T-helper 1 cell treated with Interleukin-12 subunit alpha and Interleukin-12 subunit beta and Interleukin-4 antibody, amounts not matched to agents 30 μg/mL and 1 μg/mL, for 36 hours (primary cell): ENCODE data around the gene NBEAL2.

ENCODE experiments used
- H3K27ac Mint-ChIP-seq: one replicate; pipeline ENCODE4 v1.8.0; 2021; ENCODE audit warnings: mild to moderate bottlenecking, mixed read lengths
- H3K27me3 Mint-ChIP-seq: one replicate; pipeline ENCODE4 v1.8.0; 2021; ENCODE audit warnings: low read depth, mixed read lengths
- H3K36me3 Mint-ChIP-seq: one replicate; pipeline ENCODE4 v1.8.0; 2021; ENCODE audit warnings: low read depth, mixed read lengths
- H3K4me1 Mint-ChIP-seq: one replicate; pipeline ENCODE4 v1.8.0; 2021; ENCODE audit warnings: low read depth, mixed read lengths
- H3K4me3 Mint-ChIP-seq: one replicate; pipeline ENCODE4 v1.8.0; 2021; ENCODE audit warnings: mild to moderate bottlenecking, moderate library complexity, mixed read lengths
- H3K9me3 Mint-ChIP-seq: one replicate; pipeline ENCODE4 v1.8.0; 2021; ENCODE audit warnings: mixed read lengths

Gene NBEAL2

DNA sequence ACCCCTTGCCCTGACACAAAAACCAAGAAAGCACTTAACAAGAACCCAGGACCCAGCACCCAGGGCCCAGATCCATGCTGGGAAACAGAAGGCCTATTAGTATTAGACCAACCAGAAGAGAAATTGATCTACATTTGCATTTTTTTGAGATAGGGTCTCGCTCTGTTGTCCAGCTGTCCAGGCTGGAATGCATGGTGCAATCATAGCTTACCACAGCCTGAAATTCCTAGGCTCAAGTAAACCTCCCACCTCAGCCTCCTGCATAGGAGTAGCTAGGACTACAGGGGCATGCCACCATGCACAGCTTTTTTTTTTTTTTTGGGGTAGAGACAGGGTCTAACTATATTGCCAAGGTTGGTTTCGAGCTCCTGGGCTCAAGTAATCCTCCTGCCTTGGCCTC is 29.3 kb upstream of the NBEAL2 start:
- Mint-ChIP-seq H3K36me3 (peaks cover 22% of the 10 kb centered on the region), H3K4me1 (peaks cover 86% of the 10 kb centered on the region), H3K27ac (peak overlapping the region; percentile 58), H3K27me3 (no peaks in the 10 kb centered on the region), H3K9me3 (no peaks in the 10 kb centered on the region), H3K4me3 (no peak overlapping the region)

- Mint-ChIP-seq H3K27ac (no peak overlapping the region), H3K36me3 (peaks cover 18% of the 10 kb centered on the region), H3K4me1 (peaks cover 85% of the 10 kb centered on the region), H3K4me3 (no peak overlapping the region), H3K27me3 (no peaks in the 10 kb centered on the region), H3K9me3 (no peaks in the 10 kb centered on the region)
Measured at GRCh38 chr3:46950650-46951241, 28.7 kb upstream of the NBEAL2 start.

DNA sequence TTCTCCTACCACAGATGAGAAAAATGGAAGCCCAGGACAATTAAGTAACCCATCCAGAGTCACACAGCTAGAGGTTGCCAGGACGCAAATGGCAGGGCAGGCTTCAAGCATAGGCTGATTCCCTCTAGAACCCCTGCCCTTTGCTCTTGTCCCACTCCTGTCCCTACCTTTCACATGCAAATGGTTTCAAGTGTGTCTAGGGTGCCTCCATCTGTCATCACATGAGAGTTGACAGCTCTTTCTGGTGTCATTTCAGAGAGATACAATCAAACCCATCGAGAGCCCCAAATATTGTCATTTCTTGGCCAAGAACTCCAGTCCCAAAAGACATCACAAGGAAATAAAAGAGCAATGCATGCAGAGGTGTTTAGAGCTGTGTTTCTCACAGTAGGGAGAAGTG is 26.7 kb upstream of the NBEAL2 start:
- Mint-ChIP-seq H3K36me3 (peaks cover 5% of the 10 kb centered on the region), H3K9me3 (no peaks in the 10 kb centered on the region), H3K4me3 (peak overlapping the region; percentile 35), H3K27me3 (no peaks in the 10 kb centered on the region), H3K27ac (no peak overlapping the region), H3K4me1 (peaks cover 75% of the 10 kb centered on the region)

DNA sequence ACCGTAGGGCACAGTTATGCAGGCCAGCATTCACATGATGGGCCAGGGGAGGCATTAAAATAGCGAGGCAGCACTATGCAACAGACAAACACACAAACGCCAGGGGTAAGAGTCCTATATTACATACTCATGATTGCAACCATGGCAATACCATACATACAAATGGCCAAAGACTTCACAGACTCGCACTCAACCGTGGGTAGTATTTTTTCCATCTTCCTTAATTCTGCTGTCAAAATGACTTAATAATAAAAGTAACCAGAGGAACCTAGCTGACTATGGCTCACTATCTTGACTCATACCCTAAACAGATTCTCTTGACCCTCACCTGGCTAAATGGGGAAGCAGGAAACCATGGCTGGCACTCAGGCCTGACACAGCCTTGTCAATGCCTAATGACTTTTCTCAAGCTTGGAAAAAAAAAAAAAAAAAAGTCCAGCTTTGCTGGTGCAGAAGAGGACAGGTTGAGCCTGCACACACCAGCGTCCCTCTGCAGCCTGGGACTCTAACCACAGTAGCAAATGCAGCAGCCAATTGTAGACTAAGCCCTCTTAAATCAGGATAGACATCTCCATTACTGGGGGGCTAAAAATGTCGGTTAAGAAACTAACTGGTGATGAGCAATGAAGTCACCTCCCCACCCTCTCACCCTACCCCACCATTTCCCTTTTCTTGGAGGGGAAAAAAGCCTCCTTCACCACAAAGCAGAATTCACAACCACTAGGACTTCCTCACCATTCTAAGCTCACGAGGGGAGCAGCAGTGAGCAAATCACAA is 26.0 kb upstream of the NBEAL2 start:
- Mint-ChIP-seq H3K4me3 (peak overlapping the region; percentile 61), H3K27ac (peak overlapping the region; percentile 70), H3K9me3 (no peaks in the 10 kb centered on the region), H3K27me3 (no peaks in the 10 kb centered on the region), H3K36me3 (peaks cover 5% of the 10 kb centered on the region), H3K4me1 (peaks cover 70% of the 10 kb centered on the region)

DNA sequence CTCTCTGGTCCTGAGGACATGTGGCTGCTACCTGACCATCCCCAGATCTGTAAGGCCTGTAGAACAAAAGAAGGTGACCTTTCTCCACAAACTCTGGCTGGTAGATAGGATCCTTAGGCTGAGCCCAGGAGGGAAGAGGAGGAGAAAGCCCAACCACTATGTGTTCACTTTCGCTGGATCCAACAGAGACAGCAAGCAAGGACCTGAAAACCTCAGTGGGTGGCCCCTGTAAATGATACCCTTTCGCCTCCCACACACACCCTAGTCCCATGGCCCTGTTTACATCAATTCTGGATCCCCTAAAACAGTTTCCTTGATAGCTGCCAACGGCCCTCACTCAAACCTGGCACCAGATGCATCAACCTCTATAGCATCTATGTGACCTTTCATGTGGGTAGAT is 25.3 kb upstream of the NBEAL2 start:
- peaks cover 5% of the 10 kb centered on the region for H3K36me3 Mint-ChIP-seq
- H3K27me3 Mint-ChIP-seq, result no peaks in the 10 kb centered on the region
- peak overlapping the region; percentile 61 for H3K4me3 Mint-ChIP-seq
- H3K9me3 Mint-ChIP-seq, result no peaks in the 10 kb centered on the region
- H3K4me1 Mint-ChIP-seq, result peaks cover 70% of the 10 kb centered on the region
- peak overlapping the region; percentile 70 for H3K27ac Mint-ChIP-seq

GRCh38 chr3:46955157-46955556 is 24.3 kb upstream of the NBEAL2 start:
- Mint-ChIP-seq H3K36me3 (peaks cover 11% of the 10 kb centered on the region), H3K4me3 (peak overlapping the region; percentile 6), H3K9me3 (no peaks in the 10 kb centered on the region), H3K27me3 (no peaks in the 10 kb centered on the region), H3K27ac (peak overlapping the region; percentile 67), H3K4me1 (peaks cover 72% of the 10 kb centered on the region)

DNA sequence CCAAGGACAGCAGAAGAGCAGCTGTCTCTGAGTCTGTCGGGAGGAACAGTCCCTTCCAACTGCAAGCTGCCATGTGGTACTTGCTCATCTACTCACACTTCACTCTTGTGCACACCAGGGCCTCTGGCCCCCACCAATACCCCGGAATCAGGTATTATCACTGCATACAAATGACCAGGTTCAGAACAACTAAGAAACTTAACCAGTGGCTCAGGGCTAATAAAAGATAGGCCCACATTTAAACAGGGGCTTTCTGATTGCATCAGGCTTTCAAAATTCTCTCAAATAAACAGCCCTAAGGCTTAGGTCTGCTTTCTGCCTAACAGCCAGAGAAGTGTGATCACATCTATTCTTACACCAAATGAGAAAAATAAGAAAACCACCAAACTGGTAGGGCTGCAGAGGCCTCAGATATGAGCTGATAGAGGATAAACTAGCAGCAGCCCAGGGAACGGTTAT is 23.6 kb upstream of the NBEAL2 start:
- Mint-ChIP-seq H3K36me3 (peaks cover 15% of the 10 kb centered on the region), H3K4me3 (peak overlapping the region; percentile 22)

GRCh38 chr3:46957092-46957820 is 22.2 kb upstream of the NBEAL2 start:
- Mint-ChIP-seq H3K36me3 (peaks cover 13% of the 10 kb centered on the region), H3K4me1 (peaks cover 75% of the 10 kb centered on the region), H3K9me3 (no peaks in the 10 kb centered on the region), H3K27ac (no peak overlapping the region), H3K4me3 (no peak overlapping the region), H3K27me3 (no peaks in the 10 kb centered on the region)

More for the DNA sequence above, 23.6 kb upstream of the NBEAL2 start:
- Mint-ChIP-seq H3K4me1 (peaks cover 75% of the 10 kb centered on the region), H3K9me3 (no peaks in the 10 kb centered on the region), H3K27me3 (no peaks in the 10 kb centered on the region), H3K27ac (peak overlapping the region; percentile 16)

- H3K36me3 Mint-ChIP-seq, result peaks cover 20% of the 10 kb centered on the region
- H3K9me3 Mint-ChIP-seq, result peaks cover 4% of the 10 kb centered on the region
- no peaks in the 10 kb centered on the region for H3K27me3 Mint-ChIP-seq
- H3K4me3 Mint-ChIP-seq, result no peak overlapping the region
- H3K27ac Mint-ChIP-seq, result peak overlapping the region; percentile 67
- peaks cover 67% of the 10 kb centered on the region for H3K4me1 Mint-ChIP-seq
Measured at GRCh38 chr3:46958467-46959160, 20.9 kb upstream of the NBEAL2 start.

- peaks cover 20% of the 10 kb centered on the region for H3K36me3 Mint-ChIP-seq
- H3K4me3 Mint-ChIP-seq, result no peak overlapping the region
- peak overlapping the region; percentile 67 for H3K27ac Mint-ChIP-seq
- peaks cover 4% of the 10 kb centered on the region for H3K9me3 Mint-ChIP-seq
- peaks cover 62% of the 10 kb centered on the region for H3K4me1 Mint-ChIP-seq
- no peaks in the 10 kb centered on the region for H3K27me3 Mint-ChIP-seq
Measured at GRCh38 chr3:46959161-46959511, 20.3 kb upstream of the NBEAL2 start.

DNA sequence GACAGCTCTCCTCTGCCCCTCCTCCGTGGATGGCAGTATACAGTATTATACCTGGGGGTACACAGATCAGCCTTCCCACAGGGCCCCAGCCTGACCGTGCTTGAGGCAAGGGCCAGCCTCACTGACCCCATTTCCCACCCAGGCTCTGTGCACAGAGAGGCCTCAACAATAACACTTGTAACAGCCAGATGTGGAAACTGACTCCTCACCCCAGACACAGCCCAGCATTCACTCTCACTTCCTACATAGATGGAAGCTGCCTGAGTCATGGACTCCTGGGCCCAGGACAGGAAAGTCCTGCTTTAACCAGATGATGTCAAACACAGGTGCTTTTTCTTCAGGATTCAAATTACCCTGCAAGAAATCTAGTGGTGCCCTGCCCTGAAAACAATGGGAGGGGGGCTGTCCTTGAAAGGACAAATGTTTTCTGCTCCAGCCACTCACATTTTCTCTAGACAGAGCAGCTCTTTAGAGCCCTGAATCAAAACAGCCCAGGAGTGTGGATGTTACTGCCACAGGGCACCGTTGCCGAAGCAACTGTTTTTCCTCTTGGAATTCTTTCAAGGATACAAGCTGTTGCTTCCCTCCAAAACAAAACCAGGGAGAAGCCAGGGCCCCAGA is 19.3 kb upstream of the NBEAL2 start:
- peaks cover 20% of the 10 kb centered on the region for H3K36me3 Mint-ChIP-seq
- peaks cover 53% of the 10 kb centered on the region for H3K4me1 Mint-ChIP-seq
- H3K27ac Mint-ChIP-seq, result peak overlapping the region; percentile 37
- H3K9me3 Mint-ChIP-seq, result peaks cover 4% of the 10 kb centered on the region
- peak overlapping the region; percentile 18 for H3K4me3 Mint-ChIP-seq
- no peaks in the 10 kb centered on the region for H3K27me3 Mint-ChIP-seq

DNA sequence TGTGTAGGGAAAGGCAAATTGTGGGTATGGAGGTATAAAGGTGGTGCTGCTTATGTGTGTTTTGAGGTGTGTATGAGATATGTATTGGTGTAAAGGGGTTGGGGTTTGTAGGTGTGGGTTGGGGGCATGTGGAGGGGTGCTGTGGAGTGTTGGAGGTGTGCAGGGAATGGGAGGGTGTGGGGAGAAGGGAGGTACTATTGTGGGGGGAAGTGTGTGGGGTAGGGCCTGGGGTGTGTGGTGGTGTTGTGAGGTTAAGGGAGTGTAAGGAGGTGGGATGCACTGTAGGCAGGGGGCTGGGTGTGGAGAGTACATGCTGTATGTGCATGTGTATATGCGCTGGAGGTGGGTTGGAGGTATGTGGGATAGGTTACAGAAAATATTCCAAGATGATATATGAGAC is 18.6 kb upstream of the NBEAL2 start:
- H3K9me3 Mint-ChIP-seq, result peaks cover 4% of the 10 kb centered on the region
- peak overlapping the region; percentile 12 for H3K27ac Mint-ChIP-seq
- H3K27me3 Mint-ChIP-seq, result no peaks in the 10 kb centered on the region
- H3K4me1 Mint-ChIP-seq, result peaks cover 54% of the 10 kb centered on the region
- peaks cover 26% of the 10 kb centered on the region for H3K36me3 Mint-ChIP-seq
- no peak overlapping the region for H3K4me3 Mint-ChIP-seq

- no peak overlapping the region for H3K27ac Mint-ChIP-seq
- H3K36me3 Mint-ChIP-seq, result peaks cover 27% of the 10 kb centered on the region
- H3K27me3 Mint-ChIP-seq, result no peaks in the 10 kb centered on the region
- peaks cover 54% of the 10 kb centered on the region for H3K4me1 Mint-ChIP-seq
- H3K9me3 Mint-ChIP-seq, result peaks cover 4% of the 10 kb centered on the region
- no peak overlapping the region for H3K4me3 Mint-ChIP-seq
Measured at GRCh38 chr3:46962427-46962826, 17.0 kb upstream of the NBEAL2 start.

DNA sequence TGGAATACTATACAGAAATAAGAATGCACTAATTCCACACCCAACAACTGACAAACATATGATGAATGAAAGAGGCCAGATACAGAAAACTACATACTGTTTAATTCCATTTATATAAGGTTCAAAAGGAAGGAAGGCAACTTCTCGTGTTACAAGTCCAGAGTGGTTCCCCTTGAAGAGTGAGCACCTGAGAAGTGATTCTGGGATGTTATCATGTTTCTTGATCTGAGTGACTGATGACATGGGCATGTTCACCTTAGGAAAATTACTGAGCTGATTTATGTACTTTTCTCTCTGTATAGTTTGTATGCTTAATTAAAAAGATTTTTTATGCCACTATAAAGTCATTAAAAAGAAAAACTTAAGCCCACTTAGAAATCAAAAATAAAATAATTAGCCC is 16.5 kb upstream of the NBEAL2 start:
- Mint-ChIP-seq H3K4me3 (no peak overlapping the region), H3K27ac (no peak overlapping the region)

More for the DNA sequence above, 16.5 kb upstream of the NBEAL2 start:
- Mint-ChIP-seq H3K9me3 (peaks cover 4% of the 10 kb centered on the region), H3K4me1 (peaks cover 59% of the 10 kb centered on the region), H3K36me3 (peaks cover 27% of the 10 kb centered on the region), H3K27me3 (no peaks in the 10 kb centered on the region)
